GM19468 (cell line): ENCODE measurements around the gene KMT2C.
"Not testable (repeated sequence)": the region's sequence is repeated elsewhere in the genome, so short reads cannot be mapped to it uniquely, and the experiment has no call there.

Experiments
- ATAC-seq: cut with Tn5 transposase; IDR thresholded peaks from one replicate; pipeline ENCODE4 v1.9.1; 2021; ENCODE audit warnings: mild to moderate bottlenecking, moderate library complexity, moderate number of reproducible peaks; ENCODE audit not compliant: unreplicated experiment; ENCODE audit errors: extremely low read depth

The KMT2C gene

GRCh38 chr7:152435384-152436110 lies at the start of gene KMT2C:
Gene KMT2C (minus strand): TSS chr7:152436003. CDS start chr7:152435786, 217 bp downstream.
- ATAC-seq: no peak

- no peak for ATAC-seq
These were observed 45.3 kb upstream of the KMT2C start for GRCh38 chr7:152481082-152481481.

GRCh38 chr7:152480664-152481063 lies 44.9 kb upstream of the KMT2C start:
- no peak for ATAC-seq

GRCh38 chr7:152479595-152479994 lies 43.8 kb upstream of the KMT2C start:
- no peak for ATAC-seq

- no peak for ATAC-seq
These were observed 42.3 kb upstream of the KMT2C start for GRCh38 chr7:152478140-152478539.

- ATAC-seq: no peak
These were observed 41.3 kb upstream of the KMT2C start for GRCh38 chr7:152477079-152477478.

GRCh38 chr7:152476551-152476950 lies 40.7 kb upstream of the KMT2C start:
- no peak for ATAC-seq

- not testable (repeated sequence) for ATAC-seq
These were observed 35.3 kb upstream of the KMT2C start for GRCh38 chr7:152471023-152471620.

GRCh38 chr7:152470251-152471022 lies 34.6 kb upstream of the KMT2C start:
- ATAC-seq: not testable (repeated sequence)

- not testable (repeated sequence) for ATAC-seq
These were observed 33.8 kb upstream of the KMT2C start for GRCh38 chr7:152469576-152469975.

GRCh38 chr7:152467225-152467624 lies 31.4 kb upstream of the KMT2C start:
- ATAC-seq: no peak

GRCh38 chr7:152465119-152465387 lies 29.2 kb upstream of the KMT2C start:
- no peak for ATAC-seq

GRCh38 chr7:152464312-152465118 lies 28.7 kb upstream of the KMT2C start:
- ATAC-seq: no peak

GRCh38 chr7:152463709-152464311 lies 28.0 kb upstream of the KMT2C start:
- ATAC-seq: peak; percentile 87

GRCh38 chr7:152462995-152463708 lies 27.3 kb upstream of the KMT2C start:
- ATAC-seq: peak; percentile 0

GRCh38 chr7:152459724-152460251 lies 24.0 kb upstream of the KMT2C start:
- ATAC-seq: no peak

GRCh38 chr7:152451356-152451755 lies 15.6 kb upstream of the KMT2C start:
- no peak for ATAC-seq

GRCh38 chr7:152445386-152446008 lies 9.7 kb upstream of the KMT2C start:
- not testable (repeated sequence) for ATAC-seq

GRCh38 chr7:152443586-152443985 lies 7.8 kb upstream of the KMT2C start:
- no peak for ATAC-seq
